Panc1 (cell line): Measurements from ENCODE around the gene GAN. TPM values are rescaled to one million over a fixed set of nuclear protein-coding genes. Genes with fewer than 3 reads are reported as not detected.

ENCODE experiments used
- ATAC-seq: fragments of 200-7000 bp; cut with Tn5 transposase; 2 replicates; pipeline ENCODE4 v1.9.1; 2020; ENCODE audit warnings: mild to moderate bottlenecking, moderate library complexity
- BruUV-seq: library from RNA; stranded (reverse); fragments of 400-500 nt; replicated peaks from 2 replicates; lab custom pipeline; 2021; lab: Mats Ljungman, UMichigan
- CTCF ChIA-PET: fragments of 300-600 bp; sonication (Branson Sonifier 250); formaldehyde crosslinking; loops from one replicate; lab custom pipeline; 2022; ENCODE audit warnings: antibody characterized with exemption; lab: Charles Lee
- POLR2A ChIA-PET: fragments of 300-600 bp; sonication (Branson Sonifier 250); formaldehyde crosslinking; loops from one replicate; lab custom pipeline; 2022; ENCODE audit warnings: antibody characterized with exemption; lab: Charles Lee
- DNase-seq: peaks from one replicate; pipeline ENCODE4 v3.0.0-alpha.2; 2010; ENCODE audit warnings: low read depth, low spot score
- H3K27ac ChIP-seq: 2 replicates; pipeline ENCODE4 v1.5.1; 2011; ENCODE audit warnings: mild to moderate bottlenecking, low read length, inconsistent platforms
- H3K27me3 ChIP-seq: fragments of 200-500 bp; sonication (Bioruptor generic); 2 replicates; pipeline ENCODE4 v1.6.0; 2014; ENCODE audit warnings: low read length, inconsistent platforms; ENCODE audit not compliant: control insufficient read depth, insufficient read depth
- H3K36me3 ChIP-seq: fragments of 200-500 bp; sonication (Bioruptor generic); 2 replicates; pipeline ENCODE4 v1.5.1; 2014; ENCODE audit warnings: inconsistent platforms, mild to moderate bottlenecking, low read length, moderate library complexity; ENCODE audit not compliant: control insufficient read depth, insufficient read depth
- H3K4me1 ChIP-seq: 2 replicates; pipeline ENCODE4 v1.5.1; 2011; ENCODE audit warnings: inconsistent platforms, mild to moderate bottlenecking, low read length, moderate library complexity; ENCODE audit not compliant: control insufficient read depth, insufficient read depth
- H3K4me3 ChIP-seq, 2 experiments: 2 replicates each; pipeline ENCODE4 v1.5.1; 2011 to 2012; ENCODE audit warnings: low read depth in 2 of 2, low read length in 2 of 2, mild to moderate bottlenecking in 2 of 2, inconsistent platforms in 1 of 2, moderate library complexity in 1 of 2
- H3K9me3 ChIP-seq: fragments of 200-500 bp; sonication (Bioruptor generic); 2 replicates; pipeline ENCODE4 v1.5.1; 2014; ENCODE audit warnings: low read depth, mild to moderate bottlenecking, inconsistent platforms, low read length, moderate library complexity; ENCODE audit not compliant: control insufficient read depth, insufficient read depth
- CTCF ChIP-seq: fragments of 450-650 bp; IDR thresholded peaks from 2 replicates; pipeline ENCODE4 v1.5.1; 2017; ENCODE audit warnings: mild to moderate bottlenecking
- POLR2AphosphoS5 ChIP-seq: IDR thresholded peaks from 2 replicates; pipeline ENCODE4 v1.6.1; 2012; ENCODE audit warnings: mild to moderate bottlenecking, low read depth, low read length, moderate library complexity
- REST ChIP-seq, 2 experiments: IDR thresholded peaks; 2 replicates each; pipeline ENCODE4 v1.6.1; 2011 to 2012; ENCODE audit warnings: low read depth in 2 of 2, control low read depth in 1 of 2, low read length in 1 of 2, mild to moderate bottlenecking in 1 of 2, moderate library complexity in 1 of 2; ENCODE audit not compliant: insufficient read depth in 1 of 2
- SIN3A ChIP-seq: IDR thresholded peaks from 2 replicates; pipeline ENCODE4 v1.6.1; 2012; ENCODE audit warnings: low read depth, mild to moderate bottlenecking, low read length, moderate library complexity, borderline replicate concordance; ENCODE audit not compliant: insufficient read depth
- TCF7L2 ChIP-seq: IDR thresholded peaks from 2 replicates; pipeline ENCODE4 v1.6.1; 2011; ENCODE audit warnings: mild to moderate bottlenecking, low read depth, low read length, inconsistent platforms
- in situ Hi-C: cut with HindIII; loops from 2 replicates; pipeline ENCODE4 v1.10.0; 2016; ENCODE audit warnings: low sequenced_read_pairs, low pct_unique_long_range_greater_than_20kb
- intact Hi-C: fragments of 100-400 bp; cut with micrococcal nuclease; formaldehyde crosslinking; loops from one replicate; pipeline ENCODE4 v1.10.0; 2022; ENCODE audit not compliant: unreplicated experiment
- total RNA-seq: library from RNA; stranded (reverse); gene quantifications from one replicate; pipeline ENCODE4 v1.2.1, GENCODE V29; 2021; ENCODE audit not compliant: unreplicated experiment

GAN gene
- total RNA-seq, 1 experiment from 2014 or later: 9.1 TPM

DNA sequence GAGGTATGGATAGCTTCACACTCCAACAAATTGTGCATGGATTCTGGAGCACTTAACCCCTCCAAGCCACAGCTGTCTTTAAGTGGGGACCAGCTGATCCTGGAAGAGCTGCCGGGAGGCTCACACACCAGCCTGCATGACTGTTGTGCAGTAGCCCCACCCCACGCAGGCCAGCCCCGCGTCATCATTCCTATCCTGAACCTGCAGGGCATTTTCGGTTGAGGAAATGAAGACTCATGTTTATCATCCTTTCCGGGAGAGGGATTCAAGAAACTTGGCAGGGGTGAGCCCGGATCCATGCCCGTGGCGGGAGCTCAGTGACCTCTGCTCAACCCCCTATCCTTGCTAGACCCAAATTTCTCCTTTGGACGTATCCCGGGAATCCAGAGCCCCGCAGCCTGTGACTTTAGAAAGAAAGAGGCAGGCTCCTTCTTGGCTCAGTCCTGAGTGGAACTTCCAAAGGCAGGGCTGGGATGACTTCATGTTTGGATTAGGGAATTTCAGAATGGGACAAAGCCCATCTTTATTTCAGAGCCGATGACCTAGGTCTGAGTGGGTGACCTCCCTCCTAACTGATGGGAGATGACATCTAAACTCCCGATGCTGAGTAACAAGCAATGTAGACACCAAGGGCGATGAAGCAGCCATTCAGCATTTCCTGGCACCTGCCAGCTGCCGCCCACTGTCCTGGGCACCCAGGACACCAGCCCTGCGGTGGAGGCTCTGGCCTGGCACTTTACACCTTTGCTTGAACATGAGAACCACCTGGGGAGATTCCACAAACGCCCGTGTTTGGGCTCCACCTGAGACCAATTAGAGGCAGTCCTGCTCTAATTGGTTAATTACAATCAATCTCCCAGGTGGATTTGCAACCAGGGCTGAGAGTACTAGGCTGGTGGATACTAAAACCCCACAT, 86.5 kb downstream of the GAN start:
- POLR2A ChIA-PET: no interaction called here
- H3K27me3 ChIP-seq: no peaks in the 10 kb centered on the region

More for the DNA sequence above, 86.5 kb downstream of the GAN start:
- Histone ChIP-seq H3K4me1 (peaks cover 22% of the 10 kb centered on the region), H3K27ac (peak overlapping the region; percentile 4; the same call in 1 of the 2 replicates), H3K4me3 (peak overlapping the region in 1 of 2 experiments; percentile 38; a peak in 2 of 4 replicates), H3K9me3 (no peaks in the 10 kb centered on the region), H3K36me3 (no peaks in the 10 kb centered on the region)
- peak; percentile 56 for ATAC-seq
- no TSS peak for BruUV-seq
- DNase-seq: no peak
- CTCF ChIA-PET: interaction anchor here (0.6 kb wide), 1 partner anchor 336 kb away, joined by 3 read pairs; no protein-coding TSS in a partner anchor
- TF ChIP-seq SIN3A: no peak
- no peak for TF ChIP-seq POLR2AphosphoS5
- TF ChIP-seq REST (IDR thresholded peaks at IDR 0.05; ENCODE audit: insufficient read depth in 1 of 2, low read depth in 2 of 2, low read length in 1 of 2): no peak
- no peak for TF ChIP-seq TCF7L2
- no peak for TF ChIP-seq CTCF
- in situ Hi-C loops (no loop called here), intact Hi-C loops (loop anchor here (5.0 to 10.0 kb wide), 2 partner anchors 46 to 184 kb away; no protein-coding TSS in a partner anchor)
